Ecto neural progenitor cell (in vitro differentiated cells): ENCODE results near the gene PTPN9.
"Not testable (repeated sequence)": the region's sequence is repeated elsewhere in the genome, so short reads cannot be mapped to it uniquely, and the experiment has no call there.

Source experiments
- DNase-seq: peaks from one replicate; pipeline ENCODE4 v3.0.0-alpha.2; 2018; ENCODE audit warnings: low spot score

PTPN9 gene

DNA sequence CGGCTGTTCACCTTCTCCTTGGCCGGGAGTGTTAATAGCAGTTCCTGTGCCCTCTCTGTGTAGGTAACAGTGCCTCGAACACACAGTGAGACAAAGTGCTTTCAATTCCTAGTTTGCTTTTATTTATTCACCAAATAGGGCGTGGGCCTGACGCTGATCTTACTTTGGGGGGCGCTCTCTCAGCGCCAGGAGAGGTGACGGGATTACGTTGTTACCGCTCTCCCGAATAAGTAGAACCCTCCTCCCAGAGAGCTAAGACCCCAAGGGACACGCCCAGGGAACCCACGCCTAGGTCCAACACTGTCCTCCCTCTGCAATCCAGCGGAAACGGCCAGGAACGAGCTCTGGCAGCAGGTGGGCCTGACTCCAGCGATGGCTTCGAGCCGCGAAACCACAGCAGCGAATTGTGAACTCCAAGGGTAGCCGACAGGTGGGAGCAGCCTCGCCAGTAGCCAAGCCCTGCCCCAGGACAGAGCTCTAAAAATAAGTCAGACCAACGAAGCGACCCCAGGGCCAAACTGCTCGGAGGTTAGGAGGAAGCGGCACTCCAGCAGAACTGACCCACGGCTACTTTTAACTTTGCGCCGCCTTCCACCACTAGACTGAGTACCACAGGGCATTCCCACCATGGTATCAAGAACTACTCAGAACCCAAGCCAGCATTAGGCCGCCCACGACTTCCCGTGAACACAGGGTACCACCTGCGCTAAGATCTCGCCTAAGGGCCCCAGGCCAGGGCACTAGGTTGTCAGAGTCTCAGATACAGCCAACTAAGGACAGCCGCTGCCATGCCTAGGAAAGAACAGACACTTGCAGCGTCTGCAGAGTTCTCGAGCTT, 126.0 kb downstream of the PTPN9 start:
- peak; percentile 78 for DNase-seq

DNA sequence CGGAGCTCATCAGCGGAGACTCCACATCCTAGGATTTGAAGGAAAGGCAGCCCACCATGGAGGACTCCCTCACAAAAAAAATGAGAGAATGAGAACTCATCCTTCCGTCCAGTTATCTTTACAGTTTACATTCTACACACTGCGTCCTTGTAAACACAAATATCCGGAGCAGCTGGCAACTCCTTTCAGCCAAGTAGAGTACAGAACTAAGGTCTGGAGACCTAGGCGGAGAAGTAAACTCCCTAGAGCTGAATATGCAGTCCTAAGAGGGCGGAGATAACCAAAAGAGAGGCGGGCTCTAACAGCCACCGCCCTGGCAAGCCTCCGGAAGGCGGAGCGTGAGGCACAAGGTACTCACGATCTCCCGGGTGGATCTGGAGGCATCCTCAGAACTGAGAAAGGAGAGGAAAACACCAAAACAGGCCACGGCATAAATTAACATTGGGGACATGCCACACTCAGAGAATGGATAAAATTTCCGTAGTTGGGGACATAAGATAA, 126.7 kb downstream of the PTPN9 start:
- peak; percentile 77 for DNase-seq

DNA sequence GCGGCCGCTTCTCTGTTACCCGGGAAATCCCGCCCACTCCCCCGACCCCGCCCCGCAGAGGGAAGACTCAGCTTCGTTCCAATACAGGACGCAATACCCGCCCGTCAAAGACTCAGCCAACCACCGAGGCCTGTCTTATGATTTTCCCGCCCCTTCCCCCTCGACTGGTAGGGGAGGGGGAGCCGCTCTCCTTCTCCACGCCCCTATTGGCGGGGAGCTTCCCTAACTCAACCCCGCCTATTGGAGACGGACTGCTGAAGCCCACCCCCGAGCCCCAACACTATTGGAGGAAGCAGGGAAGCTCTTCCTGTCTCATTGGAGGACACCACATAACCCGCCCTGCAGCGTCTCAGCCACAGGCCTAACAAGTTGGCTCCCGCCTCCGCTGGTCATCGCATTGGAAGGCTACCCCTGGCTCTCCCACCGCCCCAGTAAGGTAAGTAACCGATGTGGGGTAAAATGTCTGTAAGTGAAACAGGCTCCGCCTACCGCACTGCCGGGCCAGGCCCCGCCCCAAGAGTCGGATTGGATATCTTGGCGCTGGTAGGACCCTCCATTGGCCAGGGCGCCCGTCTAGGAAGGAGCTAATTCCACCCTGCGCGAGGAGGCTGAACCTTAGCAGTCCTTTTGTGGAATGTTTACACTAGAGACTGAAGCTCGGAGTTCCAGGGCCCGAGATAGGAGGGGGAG, 127.3 kb downstream of the PTPN9 start, which contains the start of gene SIN3A:
TSS of gene SIN3A (minus strand) at position 17 of the 690 bp plus-strand sequence. CDS start 21,315 bp downstream, outside the sequence.
- DNase-seq: peak; percentile 99

DNA sequence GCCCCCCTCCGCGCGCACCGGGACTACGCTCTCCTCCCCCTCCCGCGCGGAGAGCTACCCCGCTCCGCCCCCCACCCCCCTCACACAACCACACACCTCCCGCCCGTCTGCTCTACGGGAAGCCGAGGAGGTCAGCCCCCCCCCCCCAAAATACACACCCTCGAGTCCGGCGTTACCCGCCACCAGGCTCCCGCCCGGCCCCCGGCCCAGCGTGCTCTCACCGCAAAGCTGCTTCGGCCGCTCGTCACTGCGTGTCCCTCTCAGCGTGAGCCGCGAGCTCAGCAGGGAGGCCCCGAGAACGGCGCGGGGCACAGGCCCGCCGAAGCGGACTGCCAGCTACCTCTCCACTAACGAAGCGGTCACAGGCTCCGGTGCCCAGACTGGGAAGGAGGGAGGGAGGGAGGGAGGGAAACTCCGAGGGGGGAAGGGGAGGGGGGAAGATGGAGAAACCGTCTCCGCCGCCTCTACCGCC, 127.9 kb downstream of the PTPN9 start:
- DNase-seq: no peak

DNA sequence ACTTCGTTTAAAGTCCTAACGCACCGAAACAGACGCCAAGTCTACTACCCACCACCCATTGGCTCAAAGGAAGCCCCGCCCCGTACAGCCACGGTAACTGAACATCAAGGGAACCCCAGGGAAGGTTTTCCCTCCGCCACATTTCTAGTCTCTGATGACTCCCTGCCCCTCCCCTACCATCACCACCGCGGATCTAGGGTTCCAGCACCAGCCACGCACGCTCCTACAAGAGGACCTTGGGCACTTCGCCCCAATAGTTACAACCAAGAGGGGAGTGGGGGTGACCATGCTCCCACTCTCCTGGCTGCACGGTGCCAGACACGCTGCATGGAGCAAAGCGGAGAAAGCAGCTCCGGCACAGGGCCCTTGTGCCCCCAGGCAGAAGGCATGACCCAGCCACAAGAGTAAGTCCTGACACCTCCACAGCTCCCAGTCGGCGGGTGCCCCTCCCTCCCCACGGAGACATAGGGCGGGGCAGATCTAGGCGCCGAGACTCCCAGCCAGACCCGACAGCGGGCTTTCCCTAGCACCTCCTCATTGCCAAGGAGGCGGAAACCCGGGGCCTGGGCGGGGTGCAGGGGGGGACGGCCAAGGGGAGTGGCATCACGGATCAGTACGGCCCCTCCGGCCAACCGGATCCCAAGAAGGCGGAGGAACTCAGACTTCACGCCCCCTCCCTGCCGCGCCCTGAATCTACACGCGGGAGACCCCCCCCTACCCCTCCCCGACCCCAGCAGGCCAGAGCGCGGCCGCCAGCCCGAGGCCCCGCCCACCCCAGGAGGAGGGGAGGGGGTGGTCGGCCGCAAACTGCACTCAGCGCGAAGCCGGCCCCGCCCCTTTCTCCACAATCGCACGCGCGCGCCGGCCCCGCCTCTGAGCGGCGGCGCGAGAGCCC, 128.6 kb downstream of the PTPN9 start:
- DNase-seq: peak; percentile 98

DNA sequence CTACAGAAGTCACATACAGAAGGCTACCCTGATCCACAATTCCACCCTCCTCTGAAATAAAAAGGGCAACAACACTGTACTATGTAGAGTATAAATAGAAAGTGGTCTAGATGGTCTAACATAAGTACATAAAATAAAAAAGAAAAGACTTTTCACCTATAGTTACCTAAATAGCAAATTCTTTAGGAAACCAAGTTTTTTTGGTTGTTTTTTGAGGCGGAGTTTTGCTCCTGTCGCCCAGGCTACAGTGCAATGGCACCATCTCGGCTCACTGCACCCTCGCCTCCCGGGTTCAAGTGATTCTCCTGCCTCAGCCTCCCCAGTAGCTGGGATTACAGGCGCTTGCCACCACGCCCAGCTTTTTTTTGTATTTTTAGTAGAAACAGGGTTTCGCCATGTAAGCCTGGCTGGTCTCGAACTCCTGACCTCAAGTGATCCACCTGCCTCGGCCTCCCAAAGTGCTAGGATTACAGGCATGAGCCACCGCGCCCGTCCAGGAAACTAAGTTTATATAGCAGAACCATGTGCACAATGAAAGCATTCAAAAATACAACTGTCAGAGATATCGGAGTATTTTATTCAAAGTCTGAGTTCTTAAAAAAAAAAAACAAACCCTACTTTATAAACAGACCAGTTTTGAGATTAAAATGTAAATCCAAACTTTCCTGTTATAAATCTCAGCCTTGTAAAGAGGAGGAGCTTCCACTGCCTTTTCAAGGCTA, 129.4 kb downstream of the PTPN9 start:
- DNase-seq: no peak

- not testable (repeated sequence) for DNase-seq
Measured at GRCh38 chr15:75448171-75448570, 130.9 kb downstream of the PTPN9 start.

- no peak for DNase-seq
Measured at GRCh38 chr15:75446151-75446550, 133.0 kb downstream of the PTPN9 start.

DNA sequence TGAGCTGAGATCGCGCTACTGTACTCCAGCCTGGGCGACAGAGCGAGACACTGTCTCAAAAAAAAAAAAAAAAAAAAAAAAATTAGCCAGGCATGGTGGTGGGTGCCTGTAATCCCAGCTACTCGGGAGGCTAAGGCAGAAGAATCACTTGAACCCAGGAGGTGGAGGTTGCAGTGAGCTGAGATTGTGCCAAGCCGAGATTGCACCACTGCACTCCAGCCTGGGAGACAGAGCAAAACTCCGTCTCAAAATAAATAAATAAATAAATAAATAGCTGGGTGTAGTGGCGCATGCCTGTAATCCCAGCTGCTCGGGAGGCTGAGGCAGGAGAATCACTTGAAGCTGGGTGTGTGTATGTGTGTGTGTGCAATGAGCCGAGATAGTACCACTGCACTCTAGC, 133.8 kb downstream of the PTPN9 start:
- not testable (repeated sequence) for DNase-seq

GRCh38 chr15:75443972-75444453, 135.1 kb downstream of the PTPN9 start:
- not testable (repeated sequence) for DNase-seq

GRCh38 chr15:75437721-75438120, 141.4 kb downstream of the PTPN9 start:
- no peak for DNase-seq

DNA sequence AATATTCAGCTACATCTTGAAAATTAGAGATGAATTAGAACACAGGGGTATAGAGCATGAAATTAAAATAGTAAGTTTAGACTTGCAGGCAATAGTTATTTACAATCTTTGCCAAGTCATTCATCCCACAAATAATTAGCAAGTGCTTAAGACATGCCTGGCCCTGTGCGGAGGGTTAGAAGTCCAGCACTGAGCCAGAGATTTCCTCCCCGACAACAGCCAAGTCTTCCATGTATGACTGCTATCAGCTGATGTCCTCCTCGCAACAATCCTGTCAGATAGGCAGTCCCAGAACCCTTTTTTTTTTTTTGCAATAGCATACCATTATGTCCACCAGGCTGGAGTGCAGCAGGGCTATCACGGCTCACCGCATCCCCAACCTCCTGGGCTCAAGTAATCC, 142.2 kb downstream of the PTPN9 start:
- DNase-seq: no peak

GRCh38 chr15:75431682-75432081, 147.4 kb downstream of the PTPN9 start:
- DNase-seq: no peak

DNA sequence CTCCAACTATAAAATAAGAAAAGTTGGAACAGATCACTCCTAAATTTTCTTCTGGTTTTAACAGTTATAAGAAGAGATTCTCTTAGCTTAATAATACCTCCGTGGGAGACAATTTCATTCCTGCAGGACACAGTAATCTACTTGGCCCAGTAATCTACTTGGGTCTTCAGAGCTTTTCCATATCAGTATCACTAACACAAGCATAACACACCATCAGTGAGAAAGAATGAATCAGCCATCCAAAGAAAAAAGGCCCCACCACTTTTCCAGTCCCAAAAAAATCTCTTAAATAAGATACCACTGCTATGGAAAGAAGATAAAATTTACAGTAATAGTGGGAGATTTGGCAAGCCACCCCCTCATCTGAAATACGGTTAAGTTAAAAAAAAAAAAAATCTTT, 147.8 kb downstream of the PTPN9 start:
- no peak for DNase-seq

DNA sequence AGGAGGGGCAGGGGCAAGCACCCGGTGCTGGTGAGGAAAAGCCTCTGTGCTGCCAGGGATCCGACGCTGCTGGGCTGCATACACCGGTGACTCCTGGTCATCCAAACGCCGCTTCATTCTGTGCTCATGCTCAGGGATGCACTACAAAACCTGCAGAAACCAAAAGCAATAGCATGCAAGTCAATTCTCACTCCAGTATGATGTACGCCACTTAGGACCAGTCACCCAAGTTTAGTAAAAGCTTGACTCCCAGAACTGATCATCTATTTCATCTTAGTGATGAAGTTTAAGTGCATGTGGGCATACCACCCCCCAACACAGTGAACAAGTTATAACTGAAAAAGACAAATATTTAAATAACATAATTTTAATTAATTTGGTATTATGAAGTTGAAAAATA, 148.9 kb downstream of the PTPN9 start:
- DNase-seq: no peak

DNA sequence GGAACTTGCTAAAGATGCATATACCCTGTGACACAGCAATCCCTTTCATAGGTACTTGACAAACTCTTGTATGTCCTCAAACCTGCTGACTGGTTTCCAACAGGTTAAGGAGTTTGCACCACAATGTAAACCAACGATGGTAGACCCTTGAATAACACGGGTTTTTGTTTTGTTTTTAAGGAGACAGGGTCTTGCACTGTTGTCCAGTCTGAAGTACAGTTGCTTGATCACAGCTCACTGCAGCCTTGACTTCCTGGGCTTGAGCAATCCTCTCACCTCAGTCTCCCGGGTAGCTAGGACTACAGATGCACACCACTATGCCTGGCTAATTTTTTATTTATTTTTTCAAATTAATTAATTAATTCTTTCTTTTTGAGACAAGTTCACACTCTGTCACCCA, 151.0 kb downstream of the PTPN9 start:
- no peak for DNase-seq

- DNase-seq: no peak
Measured at GRCh38 chr15:75425966-75426500, 153.1 kb downstream of the PTPN9 start.

- DNase-seq: no peak
Measured at GRCh38 chr15:75422554-75422953, 156.6 kb downstream of the PTPN9 start.

DNA sequence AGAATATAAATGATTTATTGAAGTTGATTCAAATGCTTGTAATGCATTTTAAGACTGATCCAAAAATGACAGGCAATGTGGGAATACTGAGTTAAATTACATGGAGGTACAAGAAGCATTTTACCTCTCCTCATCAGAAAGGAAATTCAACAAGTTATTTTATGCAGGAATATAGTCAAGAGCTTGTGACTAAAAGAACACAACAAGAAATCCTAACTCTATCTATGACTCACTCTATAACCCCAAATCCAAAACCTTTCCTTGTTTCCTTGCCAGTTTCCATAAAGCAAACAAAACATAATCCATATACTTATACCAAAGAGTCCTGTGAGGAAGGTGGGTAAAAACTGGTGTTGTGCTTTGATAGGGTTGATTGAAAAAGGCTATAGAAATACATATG, 158.4 kb downstream of the PTPN9 start:
- no peak for DNase-seq

- no peak for DNase-seq
Measured at GRCh38 chr15:75416584-75416983, 162.5 kb downstream of the PTPN9 start.
